Neural progenitor cell (in vitro differentiated cells): ENCODE results near the gene TRABD2B.

Source experiments
- CTCF ChIP-seq: fragments of 200-600 bp; sonication (generic); IDR thresholded peaks from 2 replicates; pipeline ENCODE4 v1.5.1; 2017; ENCODE audit warnings: antibody characterized with exemption, mild to moderate bottlenecking
- EZH2 ChIP-seq: fragments of 200-600 bp; sonication (generic); IDR thresholded peaks from 2 replicates; pipeline ENCODE4 v1.6.1; 2017; ENCODE audit warnings: antibody characterized with exemption, mild to moderate bottlenecking, moderate library complexity
- EZH2phosphoT487 ChIP-seq: fragments of 200-600 bp; sonication (generic); IDR thresholded peaks from 2 replicates; pipeline ENCODE4 v1.6.1; 2017; ENCODE audit warnings: antibody characterized with exemption

DNA sequence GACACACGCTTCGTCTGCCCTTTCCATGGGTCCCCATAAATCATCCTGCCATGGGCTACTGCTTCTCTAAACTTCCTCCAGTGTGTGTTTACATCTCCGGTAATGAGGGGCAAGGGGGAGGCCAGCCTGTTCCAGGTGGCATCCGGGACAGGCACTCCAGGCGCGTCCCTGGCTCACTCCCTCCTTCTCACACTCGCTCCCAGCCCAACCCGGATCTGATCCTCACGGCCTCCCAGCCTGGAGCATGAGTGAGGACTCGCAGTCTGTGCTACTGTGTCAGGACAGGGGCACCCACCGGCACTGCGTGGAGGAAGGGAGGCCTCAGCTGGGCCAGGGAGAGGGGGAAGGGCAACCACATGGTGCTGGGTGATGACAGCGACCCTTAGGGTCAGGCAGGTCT, 225.4 kb downstream of the TRABD2B start:
- no peak for TF ChIP-seq CTCF
- no peak for TF ChIP-seq EZH2phosphoT487
- TF ChIP-seq EZH2, result no peak
